K562 (cell line): ENCODE measurements around the gene FITM2. TPM values are rescaled to one million over a fixed set of nuclear protein-coding genes. Genes with fewer than 3 reads are reported as not detected.

Source experiments
- ATAC-seq: fragments of 200-7000 bp; cut with Tn5 transposase; 3 replicates; pipeline ENCODE4 v1.9.1; 2020; ENCODE audit warnings: moderate library complexity
- BruUV-seq: library from RNA; stranded (reverse); fragments of 400-500 nt; replicated peaks from 2 replicates; lab custom pipeline; 2021; lab: Mats Ljungman, UMichigan
- CTCF ChIA-PET: fragments of 300-600 bp; formaldehyde crosslinking; extraction: SDS; loops from one replicate; lab custom pipeline; 2021; ENCODE audit warnings: low intra/inter-chr PET ratio; lab: Yijun Ruan, JAX
- POLR2A ChIA-PET: fragments of 300-600, 350-650 bp; sonication (Branson Sonifier 250); formaldehyde crosslinking; extraction: SDS; loops from one replicate; lab custom pipeline; 2021; ENCODE audit warnings: antibody characterized with exemption, inconsistent platforms; lab: Yijun Ruan, JAX
- DNase-seq, 4 experiments: peaks; one replicate each; pipeline versions ENCODE4 v3.0.0 to v3.0.0-alpha.2; 2011 to 2018; ENCODE audit warnings: low spot score in 3 of 4, mixed read lengths in 3 of 4; ENCODE audit errors: extremely low read depth in 1 of 4
- FAIRE-seq: peaks from 2 replicates; lab custom pipeline; 2011; peaks lifted over from hg19 to GRCh38; lab: Jason Lieb, UNC
- H2AFZ ChIP-seq: 2 replicates; pipeline ENCODE4 v1.6.0; 2011; ENCODE audit warnings: low read depth, low read length, control low read depth, inconsistent platforms
- H3K27ac ChIP-seq: fragments of 200-600 bp; 3 replicates; pipeline ENCODE4 v1.8.0; 2011; ENCODE audit warnings: low read depth, mild to moderate bottlenecking, control low read depth, inconsistent platforms, low read length, moderate library complexity, mixed read lengths; ENCODE audit errors: extremely low read depth
- H3K27me3 ChIP-seq, 2 experiments: fragments of 300-600 bp in 1 of 2; 2 replicates in 1 of 2; 3 replicates in 1 of 2; pipeline versions ENCODE4 v1.6.0 to v1.8.0; 2011; ENCODE audit warnings: inconsistent platforms in 2 of 2, low read length in 2 of 2, mild to moderate bottlenecking in 1 of 2, mixed read lengths in 1 of 2, moderate library complexity in 1 of 2; ENCODE audit not compliant: control insufficient read depth in 2 of 2, insufficient read depth in 2 of 2
- H3K36me3 ChIP-seq: fragments of 300-600 bp; 3 replicates; pipeline ENCODE4 v1.8.0; 2011; ENCODE audit warnings: mild to moderate bottlenecking, low read length, inconsistent platforms; ENCODE audit not compliant: control insufficient read depth, insufficient read depth
- H3K4me1 ChIP-seq, 2 experiments: fragments of 200-600 bp in 1 of 2; replicated peaks in 1 of 2; 2 replicates in 1 of 2; 3 replicates in 1 of 2; pipeline versions ENCODE4 v1.5.1 to v1.8.0; 2011; ENCODE audit warnings: inconsistent platforms in 2 of 2, low read length in 2 of 2, mild to moderate bottlenecking in 1 of 2, mixed read lengths in 1 of 2, moderate library complexity in 1 of 2; ENCODE audit not compliant: control insufficient read depth in 2 of 2, insufficient read depth in 2 of 2
- H3K4me2 ChIP-seq: 2 replicates; pipeline ENCODE4 v1.6.1; 2011; ENCODE audit warnings: low read length, control low read depth, inconsistent platforms, mixed read lengths; ENCODE audit not compliant: insufficient read depth
- H3K4me3 ChIP-seq: fragments of 200-600 bp; sonication (generic), shearing (Covaris generic); 2 replicates; pipeline ENCODE4 v1.5.1; 2016; ENCODE audit warnings: control low read depth, inconsistent platforms
- H3K79me2 ChIP-seq: fragments of 200-600 bp; 3 replicates; pipeline ENCODE4 v1.8.0; 2011; ENCODE audit warnings: low read length, inconsistent platforms; ENCODE audit not compliant: control insufficient read depth, insufficient read depth
- H3K9ac ChIP-seq, 2 experiments: 2 replicates each; pipeline versions ENCODE4 v1.6.0 to v1.6.1; 2011; ENCODE audit warnings: low read depth in 2 of 2, low read length in 2 of 2, control low read depth in 1 of 2, inconsistent platforms in 1 of 2, mild to moderate bottlenecking in 1 of 2, mixed read lengths in 1 of 2; ENCODE audit not compliant: insufficient read depth in 1 of 2
- H3K9me1 ChIP-seq: one replicate; pipeline ENCODE4 v1.6.0; 2011; ENCODE audit warnings: inconsistent platforms, mild to moderate bottlenecking, low read length, moderate library complexity; ENCODE audit not compliant: control insufficient read depth, insufficient read depth
- H3K9me3 ChIP-seq: replicated peaks from 2 replicates; pipeline ENCODE4 v1.5.1; 2011; ENCODE audit warnings: low read depth, low read length, inconsistent platforms; ENCODE audit not compliant: control insufficient read depth, insufficient read depth
- H4K20me1 ChIP-seq: replicated peaks from 2 replicates; pipeline ENCODE4 v1.6.1; 2011; ENCODE audit warnings: low read length, inconsistent platforms, mixed read lengths; ENCODE audit not compliant: control insufficient read depth, insufficient read depth
- ZFP36 ChIP-seq: fragments of 150-350 bp; IDR thresholded peaks from 2 replicates; pipeline ENCODE4 v1.6.1; 2018; ENCODE audit warnings: low read length, low read depth; ENCODE audit not compliant: partially characterized antibody
- WGBS: fragments of 100-300 bp; shearing (Covaris generic); methylation state at CpG from one replicate; pipeline ENCODE4 v1.1.6; 2016; ENCODE audit warnings: low coverage, mixed read lengths; ENCODE audit not compliant: insufficient coverage; ENCODE audit errors: missing lambda C conversion rate; 5-methylcytosine and 5-hydroxymethylcytosine counted together
- in situ Hi-C: fragments of 300-500 bp; cut with MboI; formaldehyde crosslinking; loops from 4 replicates; pipeline ENCODE4 v1.15.0; 2018; ENCODE audit warnings: inconsistent platforms, mixed read lengths
- intact Hi-C: fragments of 100-400 bp; cut with micrococcal nuclease; formaldehyde crosslinking; loops from 2 replicates; pipeline ENCODE4 v1.14.2; 2022
- polyA plus RNA-seq, 8 experiments: library from polyadenylated mRNA; depleted of rRNA in 4 of 8; stranded (reverse) in 5 of 8; unstranded in 3 of 8; fragments of >200 nt; fragmentation: Nextera tagmentation in 2 of 8; fragmentation: Illumina TruSeq in 1 of 8; extraction: Ambion mirVana in 2 of 8; extraction: Trizol in 1 of 8; gene quantifications; 2 replicates each; pipeline versions ENCODE4 v1.2.1 to v1.2.3, GENCODE V29; 2011 to 2014; ENCODE audit warnings: inconsistent platforms in 1 of 8, missing spikeins in 1 of 8
- total RNA-seq, 7 experiments: library from RNA; depleted of rRNA in 6 of 7; stranded (reverse); fragments of >200 nt in 6 of 7; fragmentation: Illumina TruSeq in 2 of 7; extraction: Trizol in 2 of 7; gene quantifications; 2 replicates each; pipeline versions ENCODE4 v1.2.1 to v1.2.3, GENCODE V29; 2011 to 2021; ENCODE audit warnings: low replicate concordance in 1 of 7
- TF ChIP-seq, protein P1 (sequence below): fragments of 250-450 bp; sonication (Bioruptor Pico); IDR thresholded peaks from 2 replicates; pipeline ENCODE4 v1.5.0; 2021; ENCODE audit warnings: mild to moderate bottlenecking, borderline replicate concordance

The FITM2 gene
- total and polyA plus RNA-seq, 9 of the 15 experiments (the other 6 are each of a cell fraction or from before 2014, with no cell fraction given), result 0.64 to 2.8 (median 1.8) TPM

DNA sequence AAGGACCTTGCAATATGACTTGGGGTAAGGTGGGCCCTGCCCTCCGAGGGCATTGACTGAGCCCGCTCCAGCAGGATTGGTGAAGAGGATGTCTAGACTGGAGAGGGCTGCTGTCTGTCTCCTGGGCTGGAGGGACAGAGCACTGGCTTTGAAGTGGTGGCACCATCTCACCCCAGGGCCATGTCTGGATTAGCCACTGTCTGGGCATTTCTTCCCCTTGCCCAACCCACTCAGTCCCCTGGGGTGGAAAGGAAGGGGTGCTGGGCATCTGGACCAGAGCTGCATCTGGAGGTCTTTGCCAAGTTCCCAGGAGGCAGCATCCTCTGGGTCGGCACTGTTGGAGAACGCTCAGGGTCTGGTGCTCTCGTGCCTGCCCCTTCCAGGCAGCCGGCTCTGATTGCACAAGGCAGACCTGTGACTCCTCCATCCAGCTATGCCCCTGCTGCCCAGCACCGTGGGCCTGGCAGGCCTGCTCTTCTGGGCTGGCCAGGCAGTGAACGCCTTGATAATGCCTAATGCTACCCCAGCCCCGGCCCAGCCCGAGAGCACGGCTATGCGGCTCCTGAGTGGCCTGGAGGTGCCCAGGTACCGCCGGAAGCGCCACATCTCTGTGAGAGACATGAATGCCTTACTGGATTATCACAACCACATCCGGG is 25.9 kb upstream of the FITM2 start, which contains the start of gene R3HDML:
Gene R3HDML (plus strand): TSS at position 319 of the 656 bp plus-strand sequence. CDS start 115 bp downstream, at position 434.
- WGBS, result 4% methylated on average over 16 of the region's 16 CpGs
- Histone ChIP-seq H3K4me1 (no peaks in the 10 kb centered on the region), H3K9me3 (no peaks in the 10 kb centered on the region), H3K9ac (no peak within 1 kb of the TSS), H3K27me3 (peaks cover 27 to 62% of the 10 kb centered on the region in 2 experiments), H4K20me1 (no peaks in the 10 kb centered on the region), H3K4me3 (no peak within 1 kb of the TSS), H3K27ac (no peak within 1 kb of the TSS), H3K4me2 (no peak within 1 kb of the TSS), H3K79me2 (no peaks in the 10 kb centered on the region), H2AFZ (no peak within 1 kb of the TSS), H3K9me1 (peaks cover 2% of the 10 kb centered on the region), H3K36me3 (no peaks in the 10 kb centered on the region)
- intact Hi-C loops, result no loop called here
- ChIA-PET CTCF (no interaction called here), POLR2A (no interaction called here)
- BruUV-seq, result no TSS peak
- peak; percentile 35 for TF ChIP-seq ZFP36
- TF ChIP-seq, protein P1, sequence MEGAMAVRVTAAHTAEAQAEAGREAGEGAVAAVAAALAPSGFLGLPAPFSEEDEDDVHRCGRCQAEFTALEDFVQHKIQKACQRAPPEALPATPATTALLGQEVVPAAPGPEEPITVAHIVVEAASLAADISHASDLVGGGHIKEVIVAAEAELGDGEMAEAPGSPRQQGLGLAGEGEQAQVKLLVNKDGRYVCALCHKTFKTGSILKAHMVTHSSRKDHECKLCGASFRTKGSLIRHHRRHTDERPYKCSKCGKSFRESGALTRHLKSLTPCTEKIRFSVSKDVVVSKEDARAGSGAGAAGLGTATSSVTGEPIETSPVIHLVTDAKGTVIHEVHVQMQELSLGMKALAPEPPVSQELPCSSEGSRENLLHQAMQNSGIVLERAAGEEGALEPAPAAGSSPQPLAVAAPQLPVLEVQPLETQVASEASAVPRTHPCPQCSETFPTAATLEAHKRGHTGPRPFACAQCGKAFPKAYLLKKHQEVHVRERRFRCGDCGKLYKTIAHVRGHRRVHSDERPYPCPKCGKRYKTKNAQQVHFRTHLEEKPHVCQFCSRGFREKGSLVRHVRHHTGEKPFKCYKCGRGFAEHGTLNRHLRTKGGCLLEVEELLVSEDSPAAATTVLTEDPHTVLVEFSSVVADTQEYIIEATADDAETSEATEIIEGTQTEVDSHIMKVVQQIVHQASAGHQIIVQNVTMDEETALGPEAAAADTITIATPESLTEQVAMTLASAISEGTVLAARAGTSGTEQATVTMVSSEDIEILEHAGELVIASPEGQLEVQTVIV, result no peak
- ATAC-seq (no peak), DNase-seq (no peak), FAIRE-seq (no peak)
- in situ Hi-C loops, result no loop called here
